Tibial nerve (tissue), 4 donors: ENCODE data around the gene HMOX2.

Source experiments
- EP300 ChIP-seq, 2 donors: sonication (generic); formaldehyde crosslinking; IDR thresholded peaks; one replicate each; pipeline ENCODE4 v1.6.1; 2017; ENCODE audit warnings: antibody characterized with exemption in 2 of 2, mild to moderate bottlenecking in 1 of 2
- POLR2A ChIP-seq, 2 donors: fragments of 450-650 bp; IDR thresholded peaks; one replicate each; pipeline ENCODE4 v1.6.1; 2017; ENCODE audit warnings: antibody characterized with exemption in 2 of 2, mild to moderate bottlenecking in 2 of 2, moderate library complexity in 2 of 2
- TF ChIP-seq, protein P1 (sequence below), 5 experiments: fragments of 200-600 bp in 3 of 5; fragments of 450-650 bp in 2 of 5; sonication (generic) in 3 of 5; IDR thresholded peaks; one replicate each; pipeline ENCODE4 v1.5.1; 2016 to 2019; ENCODE audit warnings: antibody characterized with exemption in 5 of 5, mild to moderate bottlenecking in 3 of 5, moderate library complexity in 2 of 5

DNA sequence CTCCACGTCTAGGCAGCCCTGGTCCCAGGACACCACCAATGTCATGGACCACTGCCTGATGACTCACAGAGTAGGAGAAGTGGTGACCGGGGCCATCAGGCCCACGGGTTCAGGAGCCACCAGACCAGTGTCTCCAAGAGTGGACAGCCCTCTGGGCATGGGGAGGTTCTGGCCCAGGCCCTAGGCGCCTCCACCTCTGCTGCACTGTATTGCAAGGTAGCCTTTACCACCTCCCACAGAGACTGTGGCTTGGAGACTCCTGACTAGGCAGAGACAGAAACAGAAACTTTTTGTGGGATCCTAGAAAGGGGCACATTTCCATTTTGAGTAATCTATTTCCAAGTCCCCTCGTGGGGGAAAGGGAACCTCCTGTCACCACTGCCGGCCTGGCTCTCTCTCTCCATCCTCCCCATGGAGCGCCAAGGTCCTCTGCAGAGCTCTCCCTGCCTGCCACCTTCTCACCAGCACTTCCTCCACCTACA is 59.5 kb downstream of the HMOX2 start:
- TF ChIP-seq POLR2A (IDR thresholded peaks at IDR 0.05), result no peak
- TF ChIP-seq, protein P1, sequence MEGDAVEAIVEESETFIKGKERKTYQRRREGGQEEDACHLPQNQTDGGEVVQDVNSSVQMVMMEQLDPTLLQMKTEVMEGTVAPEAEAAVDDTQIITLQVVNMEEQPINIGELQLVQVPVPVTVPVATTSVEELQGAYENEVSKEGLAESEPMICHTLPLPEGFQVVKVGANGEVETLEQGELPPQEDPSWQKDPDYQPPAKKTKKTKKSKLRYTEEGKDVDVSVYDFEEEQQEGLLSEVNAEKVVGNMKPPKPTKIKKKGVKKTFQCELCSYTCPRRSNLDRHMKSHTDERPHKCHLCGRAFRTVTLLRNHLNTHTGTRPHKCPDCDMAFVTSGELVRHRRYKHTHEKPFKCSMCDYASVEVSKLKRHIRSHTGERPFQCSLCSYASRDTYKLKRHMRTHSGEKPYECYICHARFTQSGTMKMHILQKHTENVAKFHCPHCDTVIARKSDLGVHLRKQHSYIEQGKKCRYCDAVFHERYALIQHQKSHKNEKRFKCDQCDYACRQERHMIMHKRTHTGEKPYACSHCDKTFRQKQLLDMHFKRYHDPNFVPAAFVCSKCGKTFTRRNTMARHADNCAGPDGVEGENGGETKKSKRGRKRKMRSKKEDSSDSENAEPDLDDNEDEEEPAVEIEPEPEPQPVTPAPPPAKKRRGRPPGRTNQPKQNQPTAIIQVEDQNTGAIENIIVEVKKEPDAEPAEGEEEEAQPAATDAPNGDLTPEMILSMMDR (IDR thresholded peaks at IDR 0.05), result no peak
- no peak for TF ChIP-seq EP300 (IDR thresholded peaks at IDR 0.05)
